K562 (cell line): ENCODE results near the gene DNAJC11. TPM values are rescaled to one million over a fixed set of nuclear protein-coding genes. Genes with fewer than 3 reads are reported as not detected.

Experiments used
- ARID1B ChIP-seq: fragments of 450-650 bp; IDR thresholded peaks from 2 replicates; pipeline ENCODE4 v1.6.1; 2016; ENCODE audit warnings: antibody characterized with exemption, mild to moderate bottlenecking, inconsistent platforms
- IRF2 ChIP-seq: sonication (generic); formaldehyde crosslinking; IDR thresholded peaks from 2 replicates; pipeline ENCODE4 v1.8.1; 2022; ENCODE audit warnings: mild to moderate bottlenecking, missing genetic modification reagents
- MBD2 ChIP-seq: sonication (generic); IDR thresholded peaks from 2 replicates; pipeline ENCODE4 v1.6.1; 2016; ENCODE audit warnings: low read depth, borderline replicate concordance
- PHF20 ChIP-seq: fragments of 450-650 bp; IDR thresholded peaks from 2 replicates; pipeline ENCODE4 v1.6.1; 2018; ENCODE audit not compliant: partially characterized antibody
- PHF8 ChIP-seq: fragments of 200-600 bp; sonication (generic); IDR thresholded peaks from 2 replicates; pipeline ENCODE4 v1.6.1; 2012; ENCODE audit warnings: mixed run types, mild to moderate bottlenecking, inconsistent platforms, low read length, moderate library complexity, borderline replicate concordance
- POLR2H ChIP-seq: IDR thresholded peaks from 2 replicates; pipeline ENCODE4 v1.6.1; 2016; ENCODE audit warnings: missing genetic modification characterization, low read depth, mild to moderate bottlenecking, control low read depth, missing compliant biosample characterization, moderate library complexity
- RBM25 ChIP-seq: fragments of 200-400 bp; formaldehyde crosslinking; IDR thresholded peaks from 2 replicates; pipeline ENCODE4 v1.6.1; 2018; ENCODE audit warnings: low read length, low read depth, moderate library complexity; ENCODE audit not compliant: severe bottlenecking
- SAFB2 ChIP-seq: fragments of 200-400 bp; formaldehyde crosslinking; IDR thresholded peaks from 2 replicates; pipeline ENCODE4 v1.6.1; 2018; ENCODE audit warnings: borderline replicate concordance, low read length, low read depth, moderate library complexity; ENCODE audit not compliant: severe bottlenecking
- XRCC4 ChIP-seq: IDR thresholded peaks from one replicate; pipeline ENCODE4 v1.6.1; 2011; ENCODE audit not compliant: insufficient read depth, insufficient read length; ENCODE audit errors: extremely low read depth
- ZFPM2 ChIP-seq: fragments of 250-450 bp; sonication (Bioruptor Pico); IDR thresholded peaks from 2 replicates; pipeline ENCODE4 v1.5.1; 2022; ENCODE audit warnings: mild to moderate bottlenecking
- ZNF644 ChIP-seq: fragments of 200-800 bp; sonication (Bioruptor generic); IDR thresholded peaks from 2 replicates; pipeline ENCODE4 v1.6.1; 2016; ENCODE audit warnings: low read depth, missing genetic modification characterization, missing compliant biosample characterization
- polyA plus RNA-seq, 8 experiments: library from polyadenylated mRNA; depleted of rRNA in 4 of 8; stranded (reverse) in 5 of 8; unstranded in 3 of 8; fragments of >200 nt; fragmentation: Nextera tagmentation in 2 of 8; fragmentation: Illumina TruSeq in 1 of 8; extraction: Ambion mirVana in 2 of 8; extraction: Trizol in 1 of 8; gene quantifications; 2 replicates each; pipeline versions ENCODE4 v1.2.1 to v1.2.3, GENCODE V29; 2011 to 2014; ENCODE audit warnings: inconsistent platforms in 1 of 8, missing spikeins in 1 of 8
- total RNA-seq, 7 experiments: library from RNA; depleted of rRNA in 6 of 7; stranded (reverse); fragments of >200 nt in 6 of 7; fragmentation: Illumina TruSeq in 2 of 7; extraction: Trizol in 2 of 7; gene quantifications; 2 replicates each; pipeline versions ENCODE4 v1.2.1 to v1.2.3, GENCODE V29; 2011 to 2021; ENCODE audit warnings: low replicate concordance in 1 of 7
- TF ChIP-seq, protein P1 (sequence below): sonication (generic); formaldehyde crosslinking; IDR thresholded peaks from 2 replicates; pipeline ENCODE4 v1.8.0; 2022; ENCODE audit warnings: mild to moderate bottlenecking, missing genetic modification reagents, borderline replicate concordance
- TF ChIP-seq, protein P2 (sequence below): sonication (generic); formaldehyde crosslinking; IDR thresholded peaks from 2 replicates; pipeline ENCODE4 v1.9.0; 2022; ENCODE audit warnings: mild to moderate bottlenecking, missing genetic modification reagents
- TF ChIP-seq, protein P3 (sequence below): sonication (generic); formaldehyde crosslinking; IDR thresholded peaks from 2 replicates; pipeline ENCODE4 v1.8.1; 2023; ENCODE audit warnings: mild to moderate bottlenecking, missing genetic modification reagents
- TF ChIP-seq, protein P4 (sequence below): IDR thresholded peaks from 2 replicates; pipeline ENCODE4 v1.6.1; 2012; ENCODE audit warnings: low read depth, low read length, improper control_type of control experiment, borderline replicate concordance
- TF ChIP-seq, protein P5 (sequence below): sonication (generic); formaldehyde crosslinking; IDR thresholded peaks from 2 replicates; pipeline ENCODE4 v1.8.1; 2022; ENCODE audit warnings: missing genetic modification reagents

The DNAJC11 gene
- total and polyA plus RNA-seq, 9 of the 15 experiments (the other 6 are each of a cell fraction or from before 2014, with no cell fraction given) = 14.1 to 123 (median 76.6) TPM

DNA sequence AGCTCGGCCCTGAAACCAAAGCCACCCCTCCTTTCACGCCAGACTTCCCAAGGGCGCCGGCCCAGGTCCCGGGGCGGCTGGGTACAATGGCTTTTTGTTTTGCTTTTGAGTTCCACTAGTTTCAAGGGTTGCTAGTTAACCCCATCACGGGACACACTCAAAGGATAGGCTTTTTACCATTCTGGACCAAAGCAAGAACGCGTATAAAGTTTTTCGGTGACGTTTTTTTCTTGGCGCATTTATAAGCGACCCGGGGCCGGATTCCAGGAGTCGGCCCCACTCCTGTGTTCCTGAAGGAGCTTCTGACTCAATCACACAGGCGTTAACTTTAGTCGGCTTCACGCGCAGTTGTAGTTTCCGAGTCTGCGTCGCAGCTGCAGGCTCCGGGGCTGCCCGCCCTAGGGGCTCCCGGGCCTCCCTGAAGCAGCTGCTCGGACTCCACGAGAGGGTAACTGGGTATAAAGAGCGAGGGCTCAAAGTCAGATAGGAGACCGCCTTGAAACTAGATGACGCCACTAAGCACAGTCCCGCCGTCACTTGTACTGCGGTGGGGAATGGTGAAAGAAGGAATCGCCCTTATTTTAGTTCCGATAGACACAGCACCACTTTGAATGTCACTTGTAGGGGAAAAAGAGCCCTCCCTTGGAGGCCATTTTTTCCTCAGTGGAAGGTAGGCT is 98.2 kb downstream of the DNAJC11 start (continued):
- TF ChIP-seq, protein P1, sequence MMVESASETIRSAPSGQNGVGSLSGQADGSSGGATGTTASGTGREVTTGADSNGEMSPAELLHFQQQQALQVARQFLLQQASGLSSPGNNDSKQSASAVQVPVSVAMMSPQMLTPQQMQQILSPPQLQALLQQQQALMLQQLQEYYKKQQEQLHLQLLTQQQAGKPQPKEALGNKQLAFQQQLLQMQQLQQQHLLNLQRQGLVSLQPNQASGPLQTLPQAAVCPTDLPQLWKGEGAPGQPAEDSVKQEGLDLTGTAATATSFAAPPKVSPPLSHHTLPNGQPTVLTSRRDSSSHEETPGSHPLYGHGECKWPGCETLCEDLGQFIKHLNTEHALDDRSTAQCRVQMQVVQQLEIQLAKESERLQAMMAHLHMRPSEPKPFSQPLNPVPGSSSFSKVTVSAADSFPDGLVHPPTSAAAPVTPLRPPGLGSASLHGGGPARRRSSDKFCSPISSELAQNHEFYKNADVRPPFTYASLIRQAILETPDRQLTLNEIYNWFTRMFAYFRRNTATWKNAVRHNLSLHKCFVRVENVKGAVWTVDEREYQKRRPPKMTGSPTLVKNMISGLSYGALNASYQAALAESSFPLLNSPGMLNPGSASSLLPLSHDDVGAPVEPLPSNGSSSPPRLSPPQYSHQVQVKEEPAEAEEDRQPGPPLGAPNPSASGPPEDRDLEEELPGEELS (CRISPR knock-in tag) = no peak
- TF ChIP-seq PHF8 = peak; percentile 44; the same call in 1 of the 2 replicates
- peak; percentile 8 for TF ChIP-seq PHF20
- TF ChIP-seq, protein P2, sequence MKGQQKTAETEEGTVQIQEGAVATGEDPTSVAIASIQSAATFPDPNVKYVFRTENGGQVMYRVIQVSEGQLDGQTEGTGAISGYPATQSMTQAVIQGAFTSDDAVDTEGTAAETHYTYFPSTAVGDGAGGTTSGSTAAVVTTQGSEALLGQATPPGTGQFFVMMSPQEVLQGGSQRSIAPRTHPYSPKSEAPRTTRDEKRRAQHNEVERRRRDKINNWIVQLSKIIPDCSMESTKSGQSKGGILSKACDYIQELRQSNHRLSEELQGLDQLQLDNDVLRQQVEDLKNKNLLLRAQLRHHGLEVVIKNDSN (CRISPR knock-in tag) = no peak
- TF ChIP-seq, protein P3, sequence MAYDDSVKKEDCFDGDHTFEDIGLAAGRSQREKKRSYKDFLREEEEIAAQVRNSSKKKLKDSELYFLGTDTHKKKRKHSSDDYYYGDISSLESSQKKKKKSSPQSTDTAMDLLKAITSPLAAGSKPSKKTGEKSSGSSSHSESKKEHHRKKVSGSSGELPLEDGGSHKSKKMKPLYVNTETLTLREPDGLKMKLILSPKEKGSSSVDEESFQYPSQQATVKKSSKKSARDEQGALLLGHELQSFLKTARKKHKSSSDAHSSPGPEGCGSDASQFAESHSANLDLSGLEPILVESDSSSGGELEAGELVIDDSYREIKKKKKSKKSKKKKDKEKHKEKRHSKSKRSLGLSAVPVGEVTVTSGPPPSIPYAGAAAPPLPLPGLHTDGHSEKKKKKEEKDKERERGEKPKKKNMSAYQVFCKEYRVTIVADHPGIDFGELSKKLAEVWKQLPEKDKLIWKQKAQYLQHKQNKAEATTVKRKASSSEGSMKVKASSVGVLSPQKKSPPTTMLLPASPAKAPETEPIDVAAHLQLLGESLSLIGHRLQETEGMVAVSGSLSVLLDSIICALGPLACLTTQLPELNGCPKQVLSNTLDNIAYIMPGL (CRISPR knock-in tag) = no peak
- no peak for TF ChIP-seq ZFPM2 (CRISPR knock-in tag)
- TF ChIP-seq RBM25 = no peak
- peak; percentile 52; the same call in 1 of the 2 replicates for TF ChIP-seq POLR2H
- TF ChIP-seq SAFB2 = no peak
- TF ChIP-seq, protein P4, sequence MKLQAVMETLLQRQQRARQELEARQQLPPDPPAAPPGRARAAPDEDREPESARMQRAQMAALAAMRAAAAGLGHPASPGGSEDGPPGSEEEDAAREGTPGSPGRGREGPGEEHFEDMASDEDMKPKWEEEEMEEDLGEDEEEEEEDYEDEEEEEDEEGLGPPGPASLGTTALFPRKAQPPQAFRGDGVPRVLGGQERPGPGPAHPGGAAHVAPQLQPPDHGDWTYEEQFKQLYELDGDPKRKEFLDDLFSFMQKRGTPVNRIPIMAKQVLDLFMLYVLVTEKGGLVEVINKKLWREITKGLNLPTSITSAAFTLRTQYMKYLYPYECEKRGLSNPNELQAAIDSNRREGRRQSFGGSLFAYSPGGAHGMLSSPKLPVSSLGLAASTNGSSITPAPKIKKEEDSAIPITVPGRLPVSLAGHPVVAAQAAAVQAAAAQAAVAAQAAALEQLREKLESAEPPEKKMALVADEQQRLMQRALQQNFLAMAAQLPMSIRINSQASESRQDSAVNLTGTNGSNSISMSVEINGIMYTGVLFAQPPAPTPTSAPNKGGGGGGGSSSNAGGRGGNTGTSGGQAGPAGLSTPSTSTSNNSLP = no peak
- TF ChIP-seq XRCC4 = no peak
- TF ChIP-seq ZNF644 (tag) = 0 out of 2 replicates have a peak, but pooled peaks have one; percentile 70
- no peak for TF ChIP-seq ARID1B
- TF ChIP-seq, protein P5, sequence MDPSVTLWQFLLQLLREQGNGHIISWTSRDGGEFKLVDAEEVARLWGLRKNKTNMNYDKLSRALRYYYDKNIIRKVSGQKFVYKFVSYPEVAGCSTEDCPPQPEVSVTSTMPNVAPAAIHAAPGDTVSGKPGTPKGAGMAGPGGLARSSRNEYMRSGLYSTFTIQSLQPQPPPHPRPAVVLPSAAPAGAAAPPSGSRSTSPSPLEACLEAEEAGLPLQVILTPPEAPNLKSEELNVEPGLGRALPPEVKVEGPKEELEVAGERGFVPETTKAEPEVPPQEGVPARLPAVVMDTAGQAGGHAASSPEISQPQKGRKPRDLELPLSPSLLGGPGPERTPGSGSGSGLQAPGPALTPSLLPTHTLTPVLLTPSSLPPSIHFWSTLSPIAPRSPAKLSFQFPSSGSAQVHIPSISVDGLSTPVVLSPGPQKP = no peak
- TF ChIP-seq MBD2 = no peak; the same call in 1 of the 2 replicates
- no peak for TF ChIP-seq IRF2
